Lower leg skin (tissue), 3 donors: Measurements from ENCODE around the gene PRDM16.

Experiments
- POLR2A ChIP-seq, 2 donors: fragments of 450-650 bp; IDR thresholded peaks; one replicate each; pipeline ENCODE4 v1.6.1; 2016 to 2017; ENCODE audit warnings: antibody characterized with exemption in 2 of 2, mild to moderate bottlenecking in 1 of 2, moderate library complexity in 1 of 2
- TF ChIP-seq, protein P1 (sequence below), 3 donors: fragments of 450-650 bp; IDR thresholded peaks; one replicate each; pipeline ENCODE4 v1.5.1; 2016; ENCODE audit warnings: antibody characterized with exemption in 3 of 3, mild to moderate bottlenecking in 3 of 3, moderate library complexity in 2 of 3

DNA sequence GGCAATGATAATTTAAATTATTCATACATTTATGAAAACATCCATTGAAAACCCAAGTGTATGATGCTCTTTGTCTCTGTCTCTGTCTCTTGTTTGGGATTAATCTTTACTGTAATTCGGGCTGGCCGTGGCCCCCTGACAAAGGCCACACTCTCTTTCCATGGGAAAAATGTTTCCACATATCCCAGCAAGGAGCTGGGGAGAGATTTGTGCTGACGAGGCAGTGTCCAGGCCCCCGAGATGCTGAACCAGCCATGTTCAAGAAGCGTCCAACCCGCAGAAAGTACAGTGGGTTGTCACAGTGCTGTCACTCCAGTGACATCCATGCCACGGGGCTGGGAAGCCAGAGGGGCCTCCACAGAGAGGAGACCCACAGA, 147.0 kb downstream of the PRDM16 start:
- TF ChIP-seq, protein P1, sequence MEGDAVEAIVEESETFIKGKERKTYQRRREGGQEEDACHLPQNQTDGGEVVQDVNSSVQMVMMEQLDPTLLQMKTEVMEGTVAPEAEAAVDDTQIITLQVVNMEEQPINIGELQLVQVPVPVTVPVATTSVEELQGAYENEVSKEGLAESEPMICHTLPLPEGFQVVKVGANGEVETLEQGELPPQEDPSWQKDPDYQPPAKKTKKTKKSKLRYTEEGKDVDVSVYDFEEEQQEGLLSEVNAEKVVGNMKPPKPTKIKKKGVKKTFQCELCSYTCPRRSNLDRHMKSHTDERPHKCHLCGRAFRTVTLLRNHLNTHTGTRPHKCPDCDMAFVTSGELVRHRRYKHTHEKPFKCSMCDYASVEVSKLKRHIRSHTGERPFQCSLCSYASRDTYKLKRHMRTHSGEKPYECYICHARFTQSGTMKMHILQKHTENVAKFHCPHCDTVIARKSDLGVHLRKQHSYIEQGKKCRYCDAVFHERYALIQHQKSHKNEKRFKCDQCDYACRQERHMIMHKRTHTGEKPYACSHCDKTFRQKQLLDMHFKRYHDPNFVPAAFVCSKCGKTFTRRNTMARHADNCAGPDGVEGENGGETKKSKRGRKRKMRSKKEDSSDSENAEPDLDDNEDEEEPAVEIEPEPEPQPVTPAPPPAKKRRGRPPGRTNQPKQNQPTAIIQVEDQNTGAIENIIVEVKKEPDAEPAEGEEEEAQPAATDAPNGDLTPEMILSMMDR (IDR thresholded peaks at IDR 0.05) = no peak
- TF ChIP-seq POLR2A (IDR thresholded peaks at IDR 0.05) = no peak
